Measurements from ENCODE around the gene RNF4. TPM values are rescaled to one million over a fixed set of nuclear protein-coding genes. Genes with fewer than 3 reads are reported as not detected.
A peak's percentile ranks its signal among the peaks of the same experiment; 100 is the strongest.

Gene RNF4
- total RNA-seq, 2 donors from 2014 or later: 38.7 to 38.9 TPM

- intact Hi-C loops (cut with DNase I): loop anchor here in 1 of 2 donors (5.0 kb wide), 1 partner anchor 339 kb away; no protein-coding TSS in a partner anchor
- DNase-seq (ENCODE audit: low spot score): no peak
Observed at GRCh38 chr4:2436301-2436700, 32.6 kb upstream of the RNF4 start.

GRCh38 chr4:2436761-2437474 is 32.0 kb upstream of the RNF4 start:
- intact Hi-C loops (cut with DNase I): loop anchor here in 1 of 2 donors (5.0 kb wide), 1 partner anchor 340 kb away; no protein-coding TSS in a partner anchor
- DNase-seq (ENCODE audit: low spot score): no peak

GRCh38 chr4:2437475-2438215 is 31.3 kb upstream of the RNF4 start:
- no peak for DNase-seq (ENCODE audit: low spot score)
- intact Hi-C loops (cut with DNase I): loop anchor here in 1 of 2 donors (5.0 kb wide), 1 partner anchor 340 kb away; no protein-coding TSS in a partner anchor

- no peak for DNase-seq (ENCODE audit: low spot score)
- intact Hi-C loops (cut with DNase I): loop anchor here in 1 of 2 donors (5.0 kb wide), 1 partner anchor 342 kb away; no protein-coding TSS in a partner anchor
Observed at GRCh38 chr4:2438822-2439718, 29.8 kb upstream of the RNF4 start.

GRCh38 chr4:2441393-2442174 is 27.3 kb upstream of the RNF4 start:
- intact Hi-C loops (cut with DNase I): loop anchor here in 1 of 2 donors (10.0 kb wide), 1 partner anchor 227 kb away; no protein-coding TSS in a partner anchor
- DNase-seq (ENCODE audit: low spot score): no peak

- intact Hi-C loops (cut with DNase I): loop anchor here in 1 of 2 donors (10.0 kb wide), 1 partner anchor 228 kb away; no protein-coding TSS in a partner anchor
- DNase-seq (ENCODE audit: low spot score): no peak
Observed at GRCh38 chr4:2442175-2442993, 26.5 kb upstream of the RNF4 start.

- DNase-seq (ENCODE audit: low spot score): no peak
- intact Hi-C loops (cut with DNase I): loop anchor here in 1 of 2 donors (10.0 kb wide), 1 partner anchor 228 kb away; no protein-coding TSS in a partner anchor
Observed at GRCh38 chr4:2443061-2443730, 25.7 kb upstream of the RNF4 start.

- intact Hi-C loops (cut with DNase I): loop anchor here in 1 of 2 donors (10.0 kb wide), 1 partner anchor 229 kb away; no protein-coding TSS in a partner anchor
- no peak for DNase-seq (ENCODE audit: low spot score)
Observed at GRCh38 chr4:2443956-2444740, 24.8 kb upstream of the RNF4 start.

- intact Hi-C loops (cut with DNase I): loop anchor here in 1 of 2 donors (10.0 kb wide), 1 partner anchor 230 kb away; no protein-coding TSS in a partner anchor
- no peak for DNase-seq (ENCODE audit: low spot score)
Observed at GRCh38 chr4:2445130-2445529, 23.8 kb upstream of the RNF4 start.

- intact Hi-C loops (cut with DNase I): loop anchor here in 1 of 2 donors (10.0 kb wide), 1 partner anchor 231 kb away; no protein-coding TSS in a partner anchor
- DNase-seq (ENCODE audit: low spot score): no peak
Observed at GRCh38 chr4:2445571-2445970, 23.3 kb upstream of the RNF4 start.

GRCh38 chr4:2446656-2447564 is 22.0 kb upstream of the RNF4 start:
- DNase-seq (ENCODE audit: low spot score): no peak
- intact Hi-C loops (cut with DNase I): loop anchor here in 1 of 2 donors (10.0 kb wide), 1 partner anchor 232 kb away; no protein-coding TSS in a partner anchor

- peak; percentile 79 for DNase-seq (ENCODE audit: low spot score)
- intact Hi-C loops (cut with DNase I): loop anchor here in 1 of 2 donors (10.0 kb wide), 1 partner anchor 234 kb away; no protein-coding TSS in a partner anchor
Observed at GRCh38 chr4:2448589-2448988, 20.3 kb upstream of the RNF4 start.

- intact Hi-C loops (cut with DNase I): loop anchor here in 1 of 2 donors (10.0 kb wide), 1 partner anchor 234 kb away; no protein-coding TSS in a partner anchor
- DNase-seq (ENCODE audit: low spot score): peak; percentile 62
Observed at GRCh38 chr4:2449051-2449450, 19.9 kb upstream of the RNF4 start.

GRCh38 chr4:2449511-2450392 is 19.2 kb upstream of the RNF4 start:
- intact Hi-C loops (cut with DNase I): loop anchor here in 1 of 2 donors (10.0 kb wide), 1 partner anchor 235 kb away; no protein-coding TSS in a partner anchor
- DNase-seq (ENCODE audit: low spot score): peak; percentile 72
